Right cardiac atrium (tissue), 5 donors: ENCODE data around the gene CLGN. TPM values are rescaled to one million over a fixed set of nuclear protein-coding genes. Genes with fewer than 3 reads are reported as not detected.
A peak's percentile ranks its signal among the peaks of the same experiment; 100 is the strongest.
"Not testable (repeated sequence)": the region's sequence is repeated elsewhere in the genome, so short reads cannot be mapped to it uniquely, and the experiment has no call there.

Experiments
- ATAC-seq, 2 donors: fragments of 200-7000 bp; cut with Tn5 transposase; one replicate each; pipeline versions ENCODE4 v1.8.0 to v1.9.1; 2020; ENCODE audit warnings: moderate library complexity in 2 of 2, mild to moderate bottlenecking in 1 of 2
- DNase-seq, 3 donors: peaks; one replicate each; pipeline ENCODE4 v3.0.0-alpha.2; 2020
- H3K27ac ChIP-seq: one replicate; pipeline ENCODE4 v1.5.1; 2013; ENCODE audit warnings: mild to moderate bottlenecking, low read length, control low read depth, moderate library complexity
- H3K27me3 ChIP-seq: one replicate; pipeline ENCODE4 v1.6.1; 2013; ENCODE audit not compliant: control insufficient read depth, insufficient read depth
- H3K4me1 ChIP-seq: one replicate; pipeline ENCODE4 v1.6.1; 2013; ENCODE audit warnings: low read length; ENCODE audit not compliant: control insufficient read depth, insufficient read depth
- H3K4me3 ChIP-seq: one replicate; pipeline ENCODE4 v1.5.1; 2013; ENCODE audit warnings: low read length, control low read depth
- H3K9me3 ChIP-seq: one replicate; pipeline ENCODE4 v1.6.1; 2013; ENCODE audit warnings: low read length; ENCODE audit not compliant: control insufficient read depth
- WGBS: extraction: QIAGEN DNeasy Blood & Tissue Kit; methylation state at CpG from one replicate; pipeline ENCODE4 v1.1.7; 2013; 5-methylcytosine and 5-hydroxymethylcytosine counted together
- intact Hi-C, 4 donors: fragments of 100-400 bp; cut with DNase I; formaldehyde crosslinking; loops; one replicate each; pipeline versions ENCODE4 v1.11.0 to v1.14.0; 2022 to 2023
- long read RNA-seq, 4 donors: library from polyadenylated mRNA; unstranded; transcript quantifications; one replicate each; pipeline ENCODE4 v2.0.0, GENCODE V29; 2020 to 2021
- polyA plus RNA-seq: library from polyadenylated mRNA; stranded (reverse); fragments of 200-250 nt; gene quantifications from one replicate; pipeline ENCODE4 v1.2.3, GENCODE V29; 2013
- total RNA-seq, 4 donors: library from RNA; stranded (reverse); fragmentation: NEBNext Ultra II Directional; extraction: Animal tissue kit (Norgen Biotek cat#: 25700); gene quantifications; one replicate each; pipeline ENCODE4 v1.2.1, GENCODE V29; 2021
- donor health status: healthy with polysubstance abuse.
- donor health status: DM: no; HTN: yes; CAD: no.
- donor health status: DM: no; HTN: no; CAD: no.
- donor health status: DM: no; HTN: yes; CAD: no; lungs with severe emphysema.
- donor health status: DM: yes; HTN: yes; CAD: no.

The CLGN gene
- total RNA-seq = 100 to 1,000 TPM in 1 of 4 donors, 10 to 100 TPM in 3; 76.2 to 106 (median 85.4) TPM
- 86.5 TPM for polyA plus RNA-seq
- long read RNA-seq, donor 1, transcript CLGN-201 (15 exons, 3,043 nt) = major isoform, 186 of 265 reads
- long read RNA-seq, donor 1, partial matches to known transcripts = 68 of 265 reads
- long read RNA-seq, donor 1, other reads (novel, unspliced or antisense) = 11 of 265 reads
- long read RNA-seq, donor 2, transcript CLGN-201 (15 exons, 3,043 nt) = major isoform, 97 of 108 reads
- long read RNA-seq, donor 2, partial matches to known transcripts = 10 of 108 reads
- long read RNA-seq, donor 2, other reads (novel, unspliced or antisense) = 1 of 108 reads
- long read RNA-seq, donor 3, transcript CLGN-201 (15 exons, 3,043 nt) = major isoform, 123 of 524 reads
- long read RNA-seq, donor 3, partial matches to known transcripts = 386 of 524 reads
- long read RNA-seq, donor 3, other reads (novel, unspliced or antisense) = 15 of 524 reads
- long read RNA-seq, donor 4, transcript CLGN-201 (15 exons, 3,043 nt) = major isoform, 165 of 176 reads
- long read RNA-seq, donor 4, partial matches to known transcripts = 5 of 176 reads
- long read RNA-seq, donor 4, other reads (novel, unspliced or antisense) = 6 of 176 reads

DNA sequence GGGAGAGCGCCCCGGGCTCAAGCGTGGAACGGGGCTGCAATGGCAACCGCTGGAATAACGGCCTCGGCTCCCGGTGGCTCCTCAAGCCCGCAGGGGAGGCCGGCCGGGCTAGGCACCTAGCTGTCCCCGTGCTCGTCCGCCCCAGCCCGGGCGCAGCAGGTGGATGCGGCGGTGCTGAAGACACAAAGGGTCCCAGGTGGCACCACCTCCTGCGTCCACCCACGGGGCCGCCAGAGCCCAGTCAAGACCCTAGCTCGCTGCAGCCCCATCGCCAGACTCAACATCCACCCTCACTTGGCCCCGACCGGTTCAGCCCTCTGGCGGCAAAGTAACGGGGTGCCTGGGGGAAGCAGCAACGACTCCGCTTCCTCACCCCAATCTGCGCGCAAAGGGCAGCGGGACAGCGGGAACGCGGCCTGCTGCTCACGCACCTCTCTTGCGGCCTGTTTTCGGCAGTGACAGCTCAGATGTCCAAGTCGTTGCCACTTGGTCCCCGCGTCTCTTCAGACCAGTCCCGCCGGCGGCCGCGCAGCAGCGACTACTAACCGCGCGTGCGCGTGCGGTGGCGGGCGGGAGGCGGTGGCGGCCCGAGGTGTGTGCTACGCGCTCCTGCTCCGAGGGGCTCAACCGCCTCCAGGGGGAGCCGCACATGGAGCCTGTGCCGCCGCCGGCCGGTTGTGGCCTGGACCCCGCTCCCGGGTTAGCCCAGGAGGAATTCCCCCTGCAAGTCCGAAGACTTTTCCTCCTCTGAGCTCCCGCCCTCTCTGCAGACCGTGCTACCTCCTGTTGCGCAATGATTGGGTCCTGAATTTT is at the start of gene CLGN:
Gene CLGN, minus strand, starts transcription at position 543 of the 813 bp plus-strand sequence. CDS start 14,570 bp downstream, outside the sequence.
- Histone ChIP-seq H3K4me1 (no peaks in the 10 kb centered on the region), H3K27me3 (no peaks in the 10 kb centered on the region), H3K4me3 (peak within 1 kb of the TSS; percentile 46), H3K27ac (peak within 1 kb of the TSS; percentile 84), H3K9me3 (no peaks in the 10 kb centered on the region)
- peak; percentile 76 to 91 (median 89) for DNase-seq
- intact Hi-C loops = no loop called here
- 1% methylated on average over 73 of the region's 73 CpGs for WGBS
- ATAC-seq = peak; percentile 96

GRCh38 chr4:140472156-140472555 is 44.7 kb upstream of the CLGN start:
- Histone ChIP-seq H3K9me3 (no peaks in the 10 kb centered on the region), H3K4me3 (no peak overlapping the region), H3K4me1 (no peaks in the 10 kb centered on the region), H3K27ac (no peak overlapping the region), H3K27me3 (no peaks in the 10 kb centered on the region)
- DNase-seq (no peak), ATAC-seq (no peak)
- WGBS = 68% methylated on average over 2 of the region's 2 CpGs
- intact Hi-C loops = no loop called here

DNA sequence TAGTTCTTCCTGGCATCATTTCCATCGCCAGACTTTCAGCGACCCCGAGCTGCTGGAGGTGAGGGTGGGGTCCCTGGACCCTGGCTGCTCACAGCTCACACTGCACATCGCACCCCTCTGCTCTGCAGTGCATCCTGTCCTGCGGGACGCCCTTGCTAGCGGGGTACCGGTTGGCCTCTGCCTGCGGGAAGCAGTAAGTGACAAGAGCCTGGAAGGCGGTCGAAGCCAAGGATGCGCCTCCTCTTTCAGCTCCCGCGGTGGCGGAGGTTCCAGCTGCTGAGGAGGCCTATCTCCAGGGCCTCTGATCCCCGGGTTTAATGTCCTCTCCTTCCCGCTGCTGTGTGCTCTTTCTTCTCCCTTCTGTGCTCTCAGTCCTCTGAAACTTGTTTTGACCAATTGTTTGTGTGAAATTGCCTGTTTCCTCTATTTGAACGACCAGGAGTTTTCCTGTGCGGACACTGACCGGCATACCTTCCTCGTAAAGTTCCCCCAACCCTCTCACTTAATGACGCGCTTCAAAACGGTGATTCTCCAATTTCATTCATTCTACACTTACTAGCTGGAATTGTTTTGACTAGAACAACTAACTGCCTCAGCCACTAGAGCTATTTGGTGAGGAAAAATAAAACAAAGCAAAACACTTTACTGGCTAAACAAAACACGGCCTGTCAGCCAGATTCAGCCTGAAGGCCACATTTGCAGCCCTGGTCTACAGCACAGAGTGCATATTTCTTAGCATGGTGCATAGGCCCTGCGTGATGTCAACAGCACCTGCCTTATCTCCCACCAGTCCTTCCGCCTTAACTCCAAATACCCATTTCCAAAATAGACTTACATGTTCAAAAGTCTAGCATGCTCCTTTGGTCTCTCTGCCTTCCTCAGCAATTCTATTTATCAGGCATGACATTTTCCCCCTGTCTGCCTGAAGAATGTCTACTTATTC is 42.6 kb upstream of the CLGN start:
- Histone ChIP-seq H3K9me3 (no peaks in the 10 kb centered on the region), H3K27ac (no peak overlapping the region), H3K27me3 (no peaks in the 10 kb centered on the region), H3K4me1 (no peaks in the 10 kb centered on the region), H3K4me3 (no peak overlapping the region)
- no peak for ATAC-seq
- intact Hi-C loops = no loop called here
- DNase-seq = peak; percentile 11 to 37 (median 35)
- 63% methylated on average over 27 of the region's 27 CpGs for WGBS

DNA sequence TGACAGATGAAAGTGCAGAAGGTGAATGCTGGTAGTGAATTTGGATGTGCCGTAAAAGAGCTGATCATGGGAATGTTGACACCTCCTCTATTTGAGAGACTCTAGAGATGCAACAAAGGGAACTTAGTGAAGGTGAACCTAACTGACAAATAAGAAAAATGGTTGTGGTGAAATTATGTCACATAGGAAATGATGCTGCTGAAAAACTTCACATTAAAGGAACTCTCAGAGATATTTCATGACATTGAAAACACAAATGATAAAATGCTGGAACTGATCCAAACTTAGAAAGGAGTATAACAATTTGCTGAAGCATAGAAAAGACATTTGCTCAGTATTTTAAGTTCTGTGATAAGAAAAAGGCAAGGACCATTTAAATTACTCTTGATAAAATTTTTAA is 38.7 kb upstream of the CLGN start:
- WGBS = 31% methylated on average over 1 of the region's 1 CpG
- Histone ChIP-seq H3K27ac (no peak overlapping the region), H3K9me3 (no peaks in the 10 kb centered on the region), H3K4me3 (no peak overlapping the region), H3K27me3 (no peaks in the 10 kb centered on the region), H3K4me1 (no peaks in the 10 kb centered on the region)
- intact Hi-C loops = no loop called here
- no peak for DNase-seq
- ATAC-seq = no peak

DNA sequence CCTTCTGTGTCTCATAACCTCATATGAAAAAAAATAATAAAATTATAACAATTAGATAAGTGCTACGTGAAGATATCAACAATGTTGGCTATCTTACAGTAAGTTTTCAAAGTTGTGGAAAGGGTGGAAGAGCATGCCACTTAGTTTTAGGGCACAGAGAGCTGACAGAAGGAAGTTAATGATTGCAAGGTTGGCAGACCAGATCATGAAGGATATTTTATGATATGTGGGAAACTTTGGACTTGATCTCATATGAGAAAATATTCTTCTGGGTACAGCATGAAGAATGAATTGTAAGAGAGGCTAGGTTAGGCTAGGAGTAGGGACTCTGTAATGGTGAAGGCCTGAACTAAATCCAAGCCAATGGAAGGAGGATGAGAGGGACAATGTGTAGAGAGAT is 36.2 kb upstream of the CLGN start:
- no peaks in the 10 kb centered on the region for H3K27me3 ChIP-seq
- no peak overlapping the region for H3K27ac ChIP-seq
- ATAC-seq (no peak), DNase-seq (no peak)
- 43% methylated on average over 1 of the region's 1 CpG for WGBS
- intact Hi-C loops = no loop called here
- no peak overlapping the region for H3K4me3 ChIP-seq
- no peaks in the 10 kb centered on the region for H3K4me1 ChIP-seq
- H3K9me3 ChIP-seq = no peaks in the 10 kb centered on the region

DNA sequence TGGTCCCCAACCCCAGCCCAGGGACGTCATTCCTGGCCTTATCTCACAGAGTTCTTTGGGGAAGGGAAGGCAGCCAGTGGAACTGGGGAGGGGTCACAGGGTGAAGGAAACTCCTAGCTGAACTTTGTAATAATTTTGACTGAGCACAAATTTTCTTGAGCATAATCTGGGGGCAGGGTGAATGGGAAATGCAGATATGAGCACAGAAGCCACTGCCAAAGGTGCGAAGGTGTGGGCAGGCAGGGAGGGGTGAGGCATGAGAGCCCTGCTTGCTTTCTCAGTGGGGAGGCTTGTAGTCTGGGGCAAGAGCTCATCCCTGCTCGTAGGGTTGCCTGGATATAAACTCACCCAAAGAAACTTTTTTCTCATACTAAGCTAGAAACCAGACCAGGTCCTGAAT is 35.7 kb upstream of the CLGN start:
- Histone ChIP-seq H3K27me3 (no peaks in the 10 kb centered on the region), H3K4me3 (no peak overlapping the region), H3K9me3 (no peaks in the 10 kb centered on the region), H3K4me1 (no peaks in the 10 kb centered on the region), H3K27ac (no peak overlapping the region)
- intact Hi-C loops = no loop called here
- no peak for DNase-seq
- ATAC-seq = no peak
- WGBS = 56% methylated on average over 3 of the region's 3 CpGs

GRCh38 chr4:140450352-140450751 is 22.9 kb upstream of the CLGN start:
- H3K27ac ChIP-seq = no peak overlapping the region
- no peak for ATAC-seq
- no peaks in the 10 kb centered on the region for H3K9me3 ChIP-seq
- 65% methylated on average over 3 of the region's 3 CpGs for WGBS
- no peak overlapping the region for H3K4me3 ChIP-seq
- H3K27me3 ChIP-seq = no peaks in the 10 kb centered on the region
- DNase-seq = no peak
- intact Hi-C loops = no loop called here
- H3K4me1 ChIP-seq = no peaks in the 10 kb centered on the region

DNA sequence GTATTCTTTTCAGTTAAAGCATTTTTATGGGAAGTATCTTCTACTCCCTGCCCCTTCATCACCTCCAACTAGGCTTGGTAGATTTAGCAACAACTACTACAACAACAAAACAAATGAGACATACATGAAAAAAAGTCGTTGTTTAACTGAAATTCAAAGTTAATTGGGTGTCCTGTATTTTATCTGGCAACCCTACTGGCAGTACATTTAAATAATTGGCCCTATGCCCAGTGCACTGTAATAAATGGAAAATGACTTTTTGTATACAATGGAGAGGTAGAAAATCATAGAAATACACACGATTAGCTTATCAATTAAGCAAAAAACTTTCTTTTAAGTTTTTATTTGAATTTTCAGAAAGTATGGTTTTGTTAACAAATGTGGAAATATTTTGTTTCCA is 21.4 kb upstream of the CLGN start:
- Histone ChIP-seq H3K27ac (no peak overlapping the region), H3K4me1 (no peaks in the 10 kb centered on the region), H3K9me3 (no peaks in the 10 kb centered on the region), H3K4me3 (no peak overlapping the region), H3K27me3 (no peaks in the 10 kb centered on the region)
- intact Hi-C loops = no loop called here
- ATAC-seq = no peak
- WGBS = 46% methylated on average over 2 of the region's 2 CpGs
- no peak for DNase-seq

- DNase-seq = no peak
These were observed 20.7 kb upstream of the CLGN start for GRCh38 chr4:140448162-140448561.

GRCh38 chr4:140444347-140444746 is 16.9 kb upstream of the CLGN start:
- intact Hi-C loops, H3K27me3 ChIP-seq, H3K4me1 ChIP-seq, DNase-seq, H3K4me3 ChIP-seq, ATAC-seq, H3K27ac ChIP-seq, H3K9me3 ChIP-seq: not testable (repeated sequence)
- 93% methylated on average over 4 of the region's 4 CpGs for WGBS

More at GRCh38 chr4:140448162-140448561, 20.7 kb upstream of the CLGN start:
- WGBS = 64% methylated on average over 3 of the region's 3 CpGs
- no peaks in the 10 kb centered on the region for H3K9me3 ChIP-seq
- H3K27me3 ChIP-seq = no peaks in the 10 kb centered on the region
- H3K4me1 ChIP-seq = no peaks in the 10 kb centered on the region
- intact Hi-C loops = no loop called here
- no peak overlapping the region for H3K27ac ChIP-seq
- H3K4me3 ChIP-seq = no peak overlapping the region
- ATAC-seq = no peak
